GM18526 (cell line): ENCODE measurements around the gene DIP2A.

Experiments
- POLR2A ChIP-seq: IDR thresholded peaks from 3 replicates; pipeline ENCODE4 v1.6.1; 2011; ENCODE audit not compliant: insufficient read length; ENCODE audit errors: extremely low read depth

DIP2A gene

GRCh38 chr21:46617267-46618051, 158.8 kb downstream of the DIP2A start:
- no peak for TF ChIP-seq POLR2A

GRCh38 chr21:46618738-46619379, 160.2 kb downstream of the DIP2A start:
- no peak for TF ChIP-seq POLR2A
